ENCODE data around the gene CASKIN1. TPM values are rescaled to one million over a fixed set of nuclear protein-coding genes. Genes with fewer than 3 reads are reported as not detected.

The CASKIN1 gene
- total RNA-seq, 2 donors from 2014 or later, result 8.2 to 9.7 TPM

DNA sequence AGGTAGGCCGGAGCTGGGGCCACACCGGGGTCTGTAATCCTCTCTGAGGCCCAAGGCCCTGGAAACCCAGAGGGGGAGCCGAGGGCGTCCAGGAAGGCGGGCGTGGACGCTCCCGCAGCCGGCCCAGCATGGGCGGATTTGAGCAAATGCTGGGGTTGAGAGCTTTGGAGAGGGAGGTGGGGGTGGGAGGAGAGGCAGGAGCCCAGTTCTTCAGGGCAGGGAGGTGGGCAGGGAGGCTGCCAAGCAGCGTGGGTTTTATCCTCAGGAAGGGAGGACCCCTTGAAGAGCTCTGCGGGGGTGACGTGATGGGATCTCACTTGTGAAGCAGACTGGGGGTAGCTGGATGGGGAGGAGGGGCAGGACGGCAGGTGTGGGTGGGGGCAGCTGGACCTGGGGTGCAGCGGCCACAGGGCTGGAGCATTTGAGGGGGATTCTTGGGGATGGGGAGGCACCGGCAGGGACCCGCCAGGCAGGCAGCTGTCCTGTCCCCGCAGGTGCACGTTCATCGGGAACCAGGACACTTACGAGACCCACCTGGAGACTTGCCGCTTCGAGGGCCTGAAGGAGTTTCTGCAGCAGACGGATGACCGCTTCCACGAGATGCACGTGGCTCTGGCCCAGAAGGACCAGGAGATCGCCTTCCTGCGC is 23.6 kb downstream of the CASKIN1 start:
- Histone ChIP-seq H3K36me3 (ENCODE audit: control insufficient read depth, insufficient read depth, low read length) (peaks cover 19% of the 10 kb centered on the region), H3K4me3 (ENCODE audit: low read length) (no peak overlapping the region), H3K9me3 (ENCODE audit: control insufficient read depth, low read length) (no peaks in the 10 kb centered on the region), H3K27me3 (ENCODE audit: control insufficient read depth, insufficient read depth, low read length, poor library complexity, severe bottlenecking) (no peaks in the 10 kb centered on the region), H3K27ac (ENCODE audit: low read depth, low read length) (no peak overlapping the region), H3K9ac (ENCODE audit: extremely low read depth, low read length, poor library complexity, severe bottlenecking) (no peak overlapping the region), H3K4me1 (ENCODE audit: control insufficient read depth, insufficient read depth, low read length) (no peaks in the 10 kb centered on the region)
- peak overlapping the region; percentile 30 for H3K27ac Mint-ChIP-seq
- DNase-seq, result no peak
- peaks cover 36% of the 10 kb centered on the region for H3K36me3 Mint-ChIP-seq (ENCODE audit: low read depth)
- H3K27me3 Mint-ChIP-seq (ENCODE audit: insufficient read depth), result no peaks in the 10 kb centered on the region
- WGBS, 2 experiments (ENCODE audit: insufficient coverage in 1 of 2, insufficient read length in 1 of 2), result 95 to 100% methylated on average over 18 to 29 of the region's 29 CpGs
- no peaks in the 10 kb centered on the region for H3K9me3 Mint-ChIP-seq
- TF ChIP-seq, protein P1, sequence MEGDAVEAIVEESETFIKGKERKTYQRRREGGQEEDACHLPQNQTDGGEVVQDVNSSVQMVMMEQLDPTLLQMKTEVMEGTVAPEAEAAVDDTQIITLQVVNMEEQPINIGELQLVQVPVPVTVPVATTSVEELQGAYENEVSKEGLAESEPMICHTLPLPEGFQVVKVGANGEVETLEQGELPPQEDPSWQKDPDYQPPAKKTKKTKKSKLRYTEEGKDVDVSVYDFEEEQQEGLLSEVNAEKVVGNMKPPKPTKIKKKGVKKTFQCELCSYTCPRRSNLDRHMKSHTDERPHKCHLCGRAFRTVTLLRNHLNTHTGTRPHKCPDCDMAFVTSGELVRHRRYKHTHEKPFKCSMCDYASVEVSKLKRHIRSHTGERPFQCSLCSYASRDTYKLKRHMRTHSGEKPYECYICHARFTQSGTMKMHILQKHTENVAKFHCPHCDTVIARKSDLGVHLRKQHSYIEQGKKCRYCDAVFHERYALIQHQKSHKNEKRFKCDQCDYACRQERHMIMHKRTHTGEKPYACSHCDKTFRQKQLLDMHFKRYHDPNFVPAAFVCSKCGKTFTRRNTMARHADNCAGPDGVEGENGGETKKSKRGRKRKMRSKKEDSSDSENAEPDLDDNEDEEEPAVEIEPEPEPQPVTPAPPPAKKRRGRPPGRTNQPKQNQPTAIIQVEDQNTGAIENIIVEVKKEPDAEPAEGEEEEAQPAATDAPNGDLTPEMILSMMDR (conservative IDR thresholded peaks at IDR 0.05), result no peak
- H3K4me3 Mint-ChIP-seq, result no peak overlapping the region
- no peaks in the 10 kb centered on the region for H3K4me1 Mint-ChIP-seq

- TF ChIP-seq, protein P1 (conservative IDR thresholded peaks at IDR 0.05), result no peak
- Mint-ChIP-seq H3K27ac (no peak overlapping the region), H3K9me3 (no peaks in the 10 kb centered on the region), H3K36me3 (ENCODE audit: low read depth) (peaks cover 32% of the 10 kb centered on the region), H3K27me3 (ENCODE audit: insufficient read depth) (no peaks in the 10 kb centered on the region), H3K4me3 (no peak overlapping the region), H3K4me1 (no peaks in the 10 kb centered on the region)
- Histone ChIP-seq H3K4me1 (ENCODE audit: control insufficient read depth, insufficient read depth, low read length) (no peaks in the 10 kb centered on the region), H3K9me3 (ENCODE audit: control insufficient read depth, low read length) (no peaks in the 10 kb centered on the region), H3K36me3 (ENCODE audit: control insufficient read depth, insufficient read depth, low read length) (peaks cover 19% of the 10 kb centered on the region), H3K9ac (ENCODE audit: extremely low read depth, low read length, poor library complexity, severe bottlenecking) (no peak overlapping the region), H3K27ac (ENCODE audit: low read depth, low read length) (no peak overlapping the region), H3K4me3 (ENCODE audit: low read length) (no peak overlapping the region), H3K27me3 (ENCODE audit: control insufficient read depth, insufficient read depth, low read length, poor library complexity, severe bottlenecking) (no peaks in the 10 kb centered on the region)
- 93 to 98% methylated on average over 20 to 28 of the region's 28 CpGs for WGBS, 2 experiments (ENCODE audit: insufficient coverage in 1 of 2, insufficient read length in 1 of 2)
- no peak for DNase-seq
Measured at GRCh38 chr16:2171601-2172178, 24.7 kb downstream of the CASKIN1 start.

- Mint-ChIP-seq H3K4me3 (no peak overlapping the region), H3K27ac (no peak overlapping the region), H3K4me1 (no peaks in the 10 kb centered on the region), H3K36me3 (ENCODE audit: low read depth) (peaks cover 35% of the 10 kb centered on the region), H3K9me3 (no peaks in the 10 kb centered on the region), H3K27me3 (ENCODE audit: insufficient read depth) (no peaks in the 10 kb centered on the region)
- Histone ChIP-seq H3K4me1 (ENCODE audit: control insufficient read depth, insufficient read depth, low read length) (no peaks in the 10 kb centered on the region), H3K9ac (ENCODE audit: extremely low read depth, low read length, poor library complexity, severe bottlenecking) (no peak overlapping the region), H3K27me3 (ENCODE audit: control insufficient read depth, insufficient read depth, low read length, poor library complexity, severe bottlenecking) (no peaks in the 10 kb centered on the region), H3K4me3 (ENCODE audit: low read length) (no peak overlapping the region), H3K36me3 (ENCODE audit: control insufficient read depth, insufficient read depth, low read length) (peaks cover 19% of the 10 kb centered on the region), H3K27ac (ENCODE audit: low read depth, low read length) (no peak overlapping the region), H3K9me3 (ENCODE audit: control insufficient read depth, low read length) (no peaks in the 10 kb centered on the region)
- no peak for DNase-seq
- TF ChIP-seq, protein P1 (conservative IDR thresholded peaks at IDR 0.05), result no peak
- 94 to 95% methylated on average over 16 to 47 of the region's 47 CpGs for WGBS, 2 experiments (ENCODE audit: insufficient coverage in 1 of 2, insufficient read length in 1 of 2)
Measured at GRCh38 chr16:2170587-2171435, 25.6 kb downstream of the CASKIN1 start.
